Pancreas (tissue), 10 donors: ENCODE measurements around the gene GLT8D1. TPM values are rescaled to one million over a fixed set of nuclear protein-coding genes. Genes with fewer than 3 reads are reported as not detected.
"Not testable (repeated sequence)": the region's sequence is repeated elsewhere in the genome, so short reads cannot be mapped to it uniquely, and the experiment has no call there.

Experiments
- ATAC-seq, 4 donors: fragments of 200-7000 bp; cut with Tn5 transposase; one replicate each; pipeline versions ENCODE4 v1.8.0 to v1.9.1; 2020; ENCODE audit warnings: mild to moderate bottlenecking in 4 of 4, moderate library complexity in 4 of 4
- DNase-seq, 6 donors: peaks; one replicate each; pipeline ENCODE4 v3.0.0-alpha.2; 2020
- FAIRE-seq: peaks from 2 replicates; lab custom pipeline; 2012; peaks lifted over from hg19 to GRCh38; lab: Jason Lieb, UNC
- H3K27ac ChIP-seq, 4 donors: fragments of 200-600 bp; sonication (generic); 1 replicate in 3 of 4; 2 replicates in 1 of 4; pipeline versions ENCODE4 v1.5.0 to v1.8.0; 2020
- H3K27me3 ChIP-seq, 4 donors: fragments of 200-600 bp; one replicate each; pipeline ENCODE4 v1.8.0; 2021
- H3K36me3 ChIP-seq, 3 donors: fragments of 200-600 bp; sonication (generic) in 1 of 3; one replicate each; pipeline versions ENCODE4 v1.5.0 to v1.8.0; 2020 to 2021
- H3K4me1 ChIP-seq, 3 donors: fragments of 200-600 bp; one replicate each; pipeline ENCODE4 v1.8.0; 2021
- H3K4me3 ChIP-seq, 4 donors: fragments of 200-600 bp; sonication (generic) in 2 of 4; one replicate each; pipeline versions ENCODE4 v1.5.0 to v1.8.0; 2020 to 2021
- H3K9me3 ChIP-seq, 4 donors: fragments of 200-600 bp; one replicate each; pipeline ENCODE4 v1.8.0; 2021
- WGBS, 2 donors: extraction: QIAGEN DNeasy Blood & Tissue Kit; methylation state at CpG; one replicate each; pipeline ENCODE4 v1.1.7; 2013; 5-methylcytosine and 5-hydroxymethylcytosine counted together
- intact Hi-C, 3 donors: fragments of 100-400 bp; cut with DNase I; formaldehyde crosslinking; loops; one replicate each; pipeline versions ENCODE4 v1.11.1 to v1.14.2; 2022
- polyA plus RNA-seq, 2 donors: library from polyadenylated mRNA; stranded (reverse); fragments of 200-250 nt; gene quantifications; one replicate each; pipeline ENCODE4 v1.2.3, GENCODE V29; 2013
- total RNA-seq, 6 donors: library from RNA; stranded (reverse); fragmentation: NEBNext Ultra II Directional in 4 of 6; extraction: Animal tissue kit (Norgen Biotek cat#: 25700) in 4 of 6; gene quantifications; one replicate each; pipeline versions ENCODE4 v1.2.1 to v1.2.4, GENCODE V29; 2021 to 2023
- TF ChIP-seq, protein P1 (sequence below), 4 donors: fragments of 200-600 bp; sonication (generic) in 3 of 4; IDR thresholded peaks; one replicate each; pipeline versions ENCODE4 v1.5.0 to v1.8.0; 2021; ENCODE audit warnings: antibody characterized with exemption in 4 of 4
- donor health status: healthy with polysubstance abuse.
- donor health status: DM: no; HTN: no; CAD: no; lungs with moderate emphysema.
- donor health status: DM: no; HTN: no; CAD: no.
- donor health status: control.
- donor health status: control.
- donor health status: Bipolar disorder and iron deficiency.
- donor health status: DM: yes; HTN: yes; CAD: no.
- donor health status: DM: no; HTN: no; CAD: no.
- donor health status: DM: no; HTN: no; CAD: no.
- donor health status: DM: yes; HTN: yes; CAD: no.

Gene GLT8D1
- total and polyA plus RNA-seq, 8 donors = 19.0 to 40.7 (median 23.1) TPM

DNA sequence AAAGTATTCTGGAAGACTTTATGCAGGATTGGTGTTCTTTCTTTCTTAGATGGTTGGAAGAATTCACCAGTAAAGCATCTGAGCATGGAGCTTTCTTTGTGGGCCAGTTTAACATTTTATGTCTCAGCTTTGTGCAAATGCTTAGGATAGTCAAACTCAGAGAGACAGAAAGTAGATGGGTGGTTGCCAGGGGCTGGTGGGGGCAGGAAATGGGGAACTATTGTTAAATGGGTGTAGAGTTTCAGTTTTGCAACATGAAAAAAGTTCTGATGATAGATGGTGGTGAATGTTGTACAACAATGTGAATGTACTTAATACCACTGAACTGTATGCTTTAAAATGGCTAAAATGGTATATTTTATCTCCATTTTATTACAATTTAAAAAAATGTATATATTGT is 25.1 kb upstream of the GLT8D1 start:
- H3K4me1 ChIP-seq = no peaks in the 10 kb centered on the region
- ATAC-seq (no peak), DNase-seq (no peak), FAIRE-seq (no peak)
- H3K27me3 ChIP-seq = no peaks in the 10 kb centered on the region
- intact Hi-C loops = no loop called here
- H3K9me3 ChIP-seq = no peaks in the 10 kb centered on the region
- H3K4me3 ChIP-seq = no peak overlapping the region
- H3K27ac ChIP-seq = no peak overlapping the region
- TF ChIP-seq, protein P1, sequence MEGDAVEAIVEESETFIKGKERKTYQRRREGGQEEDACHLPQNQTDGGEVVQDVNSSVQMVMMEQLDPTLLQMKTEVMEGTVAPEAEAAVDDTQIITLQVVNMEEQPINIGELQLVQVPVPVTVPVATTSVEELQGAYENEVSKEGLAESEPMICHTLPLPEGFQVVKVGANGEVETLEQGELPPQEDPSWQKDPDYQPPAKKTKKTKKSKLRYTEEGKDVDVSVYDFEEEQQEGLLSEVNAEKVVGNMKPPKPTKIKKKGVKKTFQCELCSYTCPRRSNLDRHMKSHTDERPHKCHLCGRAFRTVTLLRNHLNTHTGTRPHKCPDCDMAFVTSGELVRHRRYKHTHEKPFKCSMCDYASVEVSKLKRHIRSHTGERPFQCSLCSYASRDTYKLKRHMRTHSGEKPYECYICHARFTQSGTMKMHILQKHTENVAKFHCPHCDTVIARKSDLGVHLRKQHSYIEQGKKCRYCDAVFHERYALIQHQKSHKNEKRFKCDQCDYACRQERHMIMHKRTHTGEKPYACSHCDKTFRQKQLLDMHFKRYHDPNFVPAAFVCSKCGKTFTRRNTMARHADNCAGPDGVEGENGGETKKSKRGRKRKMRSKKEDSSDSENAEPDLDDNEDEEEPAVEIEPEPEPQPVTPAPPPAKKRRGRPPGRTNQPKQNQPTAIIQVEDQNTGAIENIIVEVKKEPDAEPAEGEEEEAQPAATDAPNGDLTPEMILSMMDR (IDR thresholded peaks at IDR 0.05) = no peak
- peaks cover 0 to 21% (median 0%) of the 10 kb centered on the region in 3 donors for H3K36me3 ChIP-seq

DNA sequence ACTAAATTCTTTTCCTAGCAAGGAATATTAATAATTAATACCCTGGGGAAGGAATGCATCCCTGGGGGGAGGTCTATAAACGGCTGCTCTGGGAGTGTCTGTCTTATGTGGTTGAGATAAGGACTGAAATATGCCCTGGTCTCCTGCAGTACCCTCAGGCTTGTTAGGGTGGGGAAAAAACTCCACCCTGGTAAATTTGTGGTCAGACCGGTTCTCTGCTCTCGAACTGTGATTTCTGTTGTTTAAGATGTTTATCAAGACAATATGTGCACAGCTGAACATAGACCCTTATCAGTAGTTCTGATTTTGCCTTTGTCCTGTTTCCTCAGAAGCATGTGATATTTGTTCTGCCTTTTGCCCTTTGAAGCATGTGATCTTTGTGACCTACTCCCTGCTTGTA is 23.2 kb upstream of the GLT8D1 start:
- intact Hi-C loops, H3K27me3 ChIP-seq, H3K4me3 ChIP-seq, FAIRE-seq, DNase-seq, H3K27ac ChIP-seq, ATAC-seq, H3K4me1 ChIP-seq, H3K9me3 ChIP-seq: not testable (repeated sequence)
- H3K36me3 ChIP-seq = peaks cover 0 to 18% (median 0%) of the 10 kb centered on the region in 3 donors
- WGBS, 2 donors = 35 to 38% methylated on average over 3 of the region's 3 CpGs

DNA sequence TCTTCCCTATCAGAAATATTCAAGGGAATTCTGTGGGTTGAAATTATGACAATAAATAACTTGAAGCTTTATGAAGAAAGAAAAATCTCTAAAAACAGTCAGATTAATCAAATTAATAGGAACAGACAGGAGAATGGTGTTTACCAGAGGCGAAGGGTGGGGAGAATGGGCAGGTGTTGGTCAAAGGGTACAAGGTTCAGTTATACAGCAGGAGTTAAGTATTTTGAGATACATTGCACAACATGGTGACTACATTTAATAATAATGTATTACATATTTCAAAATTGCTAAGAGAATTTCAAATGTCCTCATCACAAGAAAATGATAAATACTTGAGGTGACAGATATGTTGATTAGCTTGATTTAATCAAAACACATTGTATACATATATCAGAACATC is 18.9 kb upstream of the GLT8D1 start:
- no peak for ATAC-seq
- Histone ChIP-seq H3K4me3 (no peak overlapping the region), H3K27me3 (no peaks in the 10 kb centered on the region), H3K36me3 (no peaks in the 10 kb centered on the region), H3K27ac (no peak overlapping the region), H3K9me3 (no peaks in the 10 kb centered on the region), H3K4me1 (no peaks in the 10 kb centered on the region)
- intact Hi-C loops = no loop called here
- no peak for FAIRE-seq
- TF ChIP-seq, protein P1 (IDR thresholded peaks at IDR 0.05) = no peak
- WGBS, 2 donors = 61 to 64% methylated on average over 1 of the region's 1 CpG
- no peak for DNase-seq

DNA sequence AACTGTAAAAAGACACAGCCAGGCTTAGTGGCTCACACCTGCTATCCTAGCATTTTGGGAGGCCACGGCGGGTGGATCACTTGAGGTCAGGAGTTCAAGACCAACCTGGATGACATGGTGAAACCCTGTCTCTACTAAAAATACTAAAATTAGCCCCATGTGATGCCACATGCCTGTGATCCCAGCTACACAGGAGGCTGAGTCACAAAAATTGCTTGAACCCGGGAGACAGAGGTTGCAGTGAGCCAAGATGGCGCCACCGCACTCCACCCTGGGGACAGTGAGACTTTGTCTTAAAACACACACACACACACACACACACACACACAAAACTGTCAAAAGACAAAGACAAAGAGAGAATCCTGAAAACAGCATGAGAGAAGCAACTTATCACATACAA is 18.3 kb upstream of the GLT8D1 start:
- H3K27me3 ChIP-seq = no peaks in the 10 kb centered on the region
- no peak overlapping the region for H3K27ac ChIP-seq
- no peaks in the 10 kb centered on the region for H3K4me1 ChIP-seq
- no peak for DNase-seq
- H3K4me3 ChIP-seq = no peak overlapping the region
- no peaks in the 10 kb centered on the region for H3K36me3 ChIP-seq
- intact Hi-C loops = no loop called here
- TF ChIP-seq, protein P1 (IDR thresholded peaks at IDR 0.05) = no peak
- WGBS, 2 donors = 97 to 100% methylated on average over 5 of the region's 5 CpGs
- H3K9me3 ChIP-seq = no peaks in the 10 kb centered on the region
- ATAC-seq = no peak
- FAIRE-seq = no peak

DNA sequence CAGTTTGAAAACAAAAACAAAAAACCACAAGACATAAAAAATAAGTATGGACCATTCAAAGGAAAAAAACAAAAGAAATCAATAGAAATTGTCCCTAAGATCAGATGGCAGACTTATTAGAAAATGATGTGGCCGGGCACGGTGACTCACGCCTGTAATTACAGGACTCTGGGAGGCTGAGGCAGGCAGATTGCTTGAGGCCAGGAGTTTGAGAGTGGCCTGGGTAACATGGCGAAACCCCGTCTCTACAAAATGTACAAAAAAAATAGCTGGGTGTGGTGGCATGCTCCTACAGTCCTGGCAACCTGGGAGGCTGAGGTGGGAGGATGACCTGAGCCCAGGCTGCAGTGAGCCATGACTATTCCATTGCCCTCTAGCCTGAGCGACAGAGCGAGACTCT is 16.9 kb upstream of the GLT8D1 start:
- DNase-seq (no peak), ATAC-seq (no peak), FAIRE-seq (no peak)
- Histone ChIP-seq H3K36me3 (no peaks in the 10 kb centered on the region), H3K27ac (no peak overlapping the region), H3K9me3 (no peaks in the 10 kb centered on the region), H3K27me3 (no peaks in the 10 kb centered on the region), H3K4me3 (no peak overlapping the region), H3K4me1 (no peaks in the 10 kb centered on the region)
- intact Hi-C loops = no loop called here
- TF ChIP-seq, protein P1 (IDR thresholded peaks at IDR 0.05) = no peak
- 96 to 98% methylated on average over 7 of the region's 7 CpGs for WGBS, 2 donors

DNA sequence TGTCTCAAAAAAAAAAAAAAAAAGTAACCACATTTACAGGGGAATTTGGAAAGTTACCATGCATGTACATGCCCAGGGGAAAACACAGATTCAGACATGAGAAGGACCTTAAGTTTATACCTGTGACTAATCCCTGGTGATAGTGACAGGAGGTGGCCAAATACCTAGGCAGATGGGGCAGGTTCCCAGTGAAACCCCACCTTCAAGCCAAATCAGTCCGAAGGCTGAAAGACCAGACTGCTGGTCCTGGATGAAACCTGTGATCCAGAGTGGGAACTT is 16.1 kb upstream of the GLT8D1 start:
- FAIRE-seq (no peak), ATAC-seq (no peak), DNase-seq (no peak)
- no peaks in the 10 kb centered on the region for H3K36me3 ChIP-seq
- H3K4me3 ChIP-seq = no peak overlapping the region
- intact Hi-C loops = no loop called here
- no peaks in the 10 kb centered on the region for H3K4me1 ChIP-seq
- H3K9me3 ChIP-seq = no peaks in the 10 kb centered on the region
- WGBS, 2 donors = 93 to 97% methylated on average over 1 of the region's 1 CpG
- H3K27me3 ChIP-seq = no peaks in the 10 kb centered on the region
- TF ChIP-seq, protein P1 (IDR thresholded peaks at IDR 0.05) = no peak
- no peak overlapping the region for H3K27ac ChIP-seq
